Esophagus squamous epithelium (tissue), 5 donors: ENCODE measurements around the gene OTOA. TPM values are rescaled to one million over a fixed set of nuclear protein-coding genes. Genes with fewer than 3 reads are reported as not detected.

ENCODE experiments used
- DNase-seq: peaks from one replicate; lab custom pipeline; 2025; lab: John Stamatoyannopoulos, UW
- H3K27ac ChIP-seq, 4 donors: fragments of 200-600 bp; sonication (generic); one replicate each; pipeline ENCODE4 v1.5.1; 2016 to 2019; ENCODE audit warnings: mild to moderate bottlenecking in 1 of 4
- H3K27me3 ChIP-seq, 4 donors: fragments of 200-600 bp; sonication (generic); 1 replicate in 3 of 4; 2 replicates in 1 of 4; pipeline versions ENCODE4 v1.5.1 to v1.6.0; 2017 to 2021; ENCODE audit warnings: antibody characterized with exemption in 1 of 4
- H3K36me3 ChIP-seq, 3 donors: fragments of 200-600 bp; sonication (generic); one replicate each; pipeline ENCODE4 v1.5.1; 2016 to 2019
- H3K4me1 ChIP-seq, 3 donors: fragments of 200-600 bp; sonication (generic); one replicate each; pipeline ENCODE4 v1.5.1; 2017 to 2019
- H3K4me3 ChIP-seq, 4 donors: fragments of 200-600 bp; sonication (generic); 1 replicate in 3 of 4; 2 replicates in 1 of 4; pipeline ENCODE4 v1.5.1; 2016 to 2019; ENCODE audit warnings: mild to moderate bottlenecking in 2 of 4, moderate library complexity in 1 of 4
- H3K9me3 ChIP-seq, 3 donors: fragments of 200-600 bp; sonication (generic); one replicate each; pipeline ENCODE4 v1.5.1; 2016 to 2019
- CTCF ChIP-seq, 6 experiments: fragments of 450-650 bp in 4 of 6; fragments of 200-600 bp in 2 of 6; sonication (generic) in 2 of 6; IDR thresholded peaks; one replicate each; pipeline ENCODE4 v1.5.1; 2016 to 2019; ENCODE audit warnings: antibody characterized with exemption in 6 of 6, mild to moderate bottlenecking in 4 of 6, moderate library complexity in 4 of 6
- POLR2A ChIP-seq, 4 donors: fragments of 450-650 bp; IDR thresholded peaks; one replicate each; pipeline ENCODE4 v1.6.1; 2017; ENCODE audit warnings: antibody characterized with exemption in 4 of 4, mild to moderate bottlenecking in 4 of 4, moderate library complexity in 3 of 4
- WGBS, 2 donors: methylation state at CpG; one replicate each; pipeline ENCODE4 v1.1.5; 2018; 5-methylcytosine and 5-hydroxymethylcytosine counted together
- intact Hi-C: fragments of 100-400 bp; cut with DNase I; formaldehyde crosslinking; loops from one replicate; pipeline ENCODE4 v1.15.0; 2022
- total RNA-seq, 4 donors: library from RNA; depleted of rRNA; stranded (reverse); fragments of >200 nt; gene quantifications; one replicate each; pipeline ENCODE4 v1.1.0, GENCODE V29; 2016
- donor health status: DM: yes; HTN: yes; CAD: no.

The OTOA gene
- total RNA-seq, 4 donors from 2014 or later = 0.11 to 0.38 TPM; not detected in 2

DNA sequence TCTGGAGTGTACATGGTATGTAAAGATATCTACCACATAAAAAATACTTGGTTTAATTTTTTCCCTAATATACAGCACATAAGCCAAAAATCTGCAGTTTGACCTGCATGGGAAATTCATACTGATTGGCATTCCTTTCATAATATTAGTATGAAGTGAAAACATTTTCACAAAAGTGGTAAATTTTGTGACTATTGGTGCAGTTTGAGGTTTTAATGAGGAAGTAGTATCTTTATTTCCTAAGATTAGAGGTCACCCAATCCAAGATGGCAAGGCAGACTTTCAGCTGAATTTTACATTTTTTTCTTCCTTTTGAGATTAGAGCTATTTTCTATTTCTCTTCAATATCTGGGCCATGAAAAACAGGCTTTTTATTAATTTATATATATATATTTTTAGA is 43.2 kb upstream of the OTOA start:
- intact Hi-C loops = no loop called here
- no peak overlapping the region for H3K4me3 ChIP-seq
- no peak for DNase-seq
- no peak for TF ChIP-seq POLR2A (IDR thresholded peaks at IDR 0.05)
- TF ChIP-seq CTCF (IDR thresholded peaks at IDR 0.05) = no peak
- H3K36me3 ChIP-seq = peaks cover 6 to 91% (median 8%) of the 10 kb centered on the region in 3 donors
- no peaks in the 10 kb centered on the region for H3K27me3 ChIP-seq
- H3K4me1 ChIP-seq = no peaks in the 10 kb centered on the region
- H3K9me3 ChIP-seq = no peaks in the 10 kb centered on the region
- H3K27ac ChIP-seq = no peak overlapping the region

- Histone ChIP-seq H3K4me1 (peaks cover 0 to 17% (median 8%) of the 10 kb centered on the region in 3 donors), H3K27me3 (no peaks in the 10 kb centered on the region), H3K4me3 (no peak overlapping the region), H3K9me3 (no peaks in the 10 kb centered on the region), H3K27ac (no peak overlapping the region), H3K36me3 (peaks cover 6 to 92% (median 8%) of the 10 kb centered on the region in 3 donors)
- no peak for DNase-seq
- intact Hi-C loops = no loop called here
- 96 to 100% methylated on average over 1 of the region's 1 CpG for WGBS, 2 donors
- TF ChIP-seq CTCF (IDR thresholded peaks at IDR 0.05) (no peak), POLR2A (IDR thresholded peaks at IDR 0.05) (no peak)
Measured at GRCh38 chr16:21622545-21622944, 41.2 kb upstream of the OTOA start.

- Histone ChIP-seq H3K4me1 (peaks cover 0 to 27% (median 9%) of the 10 kb centered on the region in 3 donors), H3K27me3 (no peaks in the 10 kb centered on the region), H3K36me3 (peaks cover 8 to 92% (median 8%) of the 10 kb centered on the region in 3 donors), H3K9me3 (no peaks in the 10 kb centered on the region), H3K27ac (no peak overlapping the region), H3K4me3 (no peak overlapping the region)
- no peak for TF ChIP-seq CTCF (IDR thresholded peaks at IDR 0.05)
- no peak for TF ChIP-seq POLR2A (IDR thresholded peaks at IDR 0.05)
- WGBS, 2 donors = 86 to 100% methylated on average over 1 of the region's 1 CpG
- intact Hi-C loops = no loop called here
- DNase-seq = no peak
Measured at GRCh38 chr16:21625026-21625425, 38.7 kb upstream of the OTOA start.

DNA sequence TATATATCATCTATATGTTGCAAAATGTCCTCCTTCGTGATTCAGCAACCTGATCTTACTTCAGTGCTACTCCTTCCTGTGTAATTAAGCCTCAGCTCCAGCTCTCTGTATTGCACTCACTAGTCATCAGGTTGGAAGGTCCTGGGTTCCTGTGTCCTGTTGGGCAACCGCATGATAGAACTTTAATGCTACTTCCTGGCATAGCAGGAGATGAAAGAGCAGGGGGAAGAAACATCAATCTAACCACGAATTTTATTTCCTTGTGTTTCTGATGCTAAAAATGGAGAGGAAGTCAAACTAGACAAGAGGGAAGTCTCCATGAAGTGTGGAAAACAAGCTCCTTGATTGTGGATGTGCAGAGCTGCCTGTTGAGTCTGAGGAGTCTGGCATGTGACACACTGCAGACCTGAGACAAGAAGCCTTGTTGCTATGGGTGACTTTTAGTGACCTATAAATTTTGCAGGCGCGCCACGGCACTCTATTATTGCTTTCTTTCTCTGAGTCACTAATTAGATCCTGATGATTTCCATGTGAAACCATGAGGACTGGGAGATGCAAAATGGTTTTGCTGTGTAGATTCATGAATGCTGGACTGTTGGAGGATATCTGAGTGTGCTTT is 37.0 kb upstream of the OTOA start:
- Histone ChIP-seq H3K4me3 (no peak overlapping the region), H3K9me3 (no peaks in the 10 kb centered on the region), H3K36me3 (peaks cover 8 to 81% (median 12%) of the 10 kb centered on the region in 3 donors), H3K27ac (peak overlapping the region; percentile 10 to 55 (median 32)), H3K4me1 (peaks cover 6 to 45% (median 19%) of the 10 kb centered on the region in 3 donors), H3K27me3 (no peaks in the 10 kb centered on the region)
- TF ChIP-seq CTCF (IDR thresholded peaks at IDR 0.05) = peak in 1 of 6 experiments; percentile 3
- TF ChIP-seq POLR2A (IDR thresholded peaks at IDR 0.05) = no peak
- no peak for DNase-seq
- intact Hi-C loops = no loop called here
- 37 to 49% methylated on average over 6 of the region's 6 CpGs for WGBS, 2 donors

- Histone ChIP-seq H3K9me3 (no peaks in the 10 kb centered on the region), H3K27me3 (no peaks in the 10 kb centered on the region), H3K4me1 (peaks cover 6 to 49% (median 19%) of the 10 kb centered on the region in 3 donors), H3K4me3 (no peak overlapping the region), H3K36me3 (peaks cover 8 to 80% (median 12%) of the 10 kb centered on the region in 3 donors), H3K27ac (peak overlapping the region in 1 of 4 donors; percentile 85)
- DNase-seq = no peak
- TF ChIP-seq CTCF (IDR thresholded peaks at IDR 0.05) = no peak
- TF ChIP-seq POLR2A (IDR thresholded peaks at IDR 0.05) = no peak
- intact Hi-C loops = no loop called here
- 91 to 95% methylated on average over 5 of the region's 5 CpGs for WGBS, 2 donors
Measured at GRCh38 chr16:21628121-21628726, 35.5 kb upstream of the OTOA start.
